ENCODE measurements around the gene FREM1.

The FREM1 gene

GRCh38 chr9:14752871-14753270, 157.4 kb downstream of the FREM1 start:
- DNase-seq, result no peak

- DNase-seq, result peak; percentile 50
Observed at GRCh38 chr9:14752271-14752670, 158.0 kb downstream of the FREM1 start.

- DNase-seq, result no peak
Observed at GRCh38 chr9:14750821-14751220, 159.4 kb downstream of the FREM1 start.

- DNase-seq, result peak; percentile 27
Observed at GRCh38 chr9:14749741-14750211, 160.5 kb downstream of the FREM1 start.

- DNase-seq, result peak; percentile 15
Observed at GRCh38 chr9:14748373-14748772, 161.9 kb downstream of the FREM1 start.

- DNase-seq, result no peak
Observed at GRCh38 chr9:14747111-14747510, 163.1 kb downstream of the FREM1 start.

GRCh38 chr9:14746626-14747025, 163.6 kb downstream of the FREM1 start:
- DNase-seq, result no peak

- DNase-seq, result no peak
Observed at GRCh38 chr9:14744768-14745167, 165.5 kb downstream of the FREM1 start.

GRCh38 chr9:14741369-14741768, 168.9 kb downstream of the FREM1 start:
- DNase-seq, result no peak

- no peak for DNase-seq
Observed at GRCh38 chr9:14733133-14733532, 177.1 kb downstream of the FREM1 start.

GRCh38 chr9:14731294-14731981, 178.8 kb downstream of the FREM1 start:
- DNase-seq, result no peak

- DNase-seq, result no peak
Observed at GRCh38 chr9:14730461-14730898, 179.7 kb downstream of the FREM1 start.

GRCh38 chr9:14723301-14723700, 186.9 kb downstream of the FREM1 start:
- DNase-seq, result no peak

GRCh38 chr9:14722391-14723035, 187.7 kb downstream of the FREM1 start, which contains the start of gene CER1:
Gene CER1, minus strand, starts transcription at chr9:14722733. Its CDS starts 61 bp downstream, at chr9:14722672.
- DNase-seq, result no peak

GRCh38 chr9:14719231-14719923, 190.9 kb downstream of the FREM1 start:
- no peak for DNase-seq

GRCh38 chr9:14715102-14715501, 195.1 kb downstream of the FREM1 start:
- DNase-seq, result no peak

- DNase-seq, result no peak
Observed at GRCh38 chr9:14713187-14713767, 197.0 kb downstream of the FREM1 start.

- DNase-seq, result no peak
Observed at GRCh38 chr9:14710804-14711203, 199.4 kb downstream of the FREM1 start.

- DNase-seq, result no peak
Observed at GRCh38 chr9:14706530-14707140, 203.6 kb downstream of the FREM1 start.

GRCh38 chr9:14705079-14705478, 205.1 kb downstream of the FREM1 start:
- no peak for DNase-seq

GRCh38 chr9:14704281-14704680, 205.9 kb downstream of the FREM1 start:
- no peak for DNase-seq

GRCh38 chr9:14702200-14702720, 208.0 kb downstream of the FREM1 start:
- DNase-seq, result no peak

All from DMS 273 treated with DMSO at 0.1 percent for 48 hours (cell line).